ENCODE results near the gene STK32C.

- TF ChIP-seq CTCF (IDR thresholded peaks at IDR 0.05 in 8 of 11, conservative IDR thresholded peaks at IDR 0.05 in 3 of 11) (no peak), POLR2AphosphoS5 (IDR thresholded peaks at IDR 0.05) (no peak), POLR2A (IDR thresholded peaks at IDR 0.05) (no peak)
Observed at GRCh38 chr10:132184816-132185593, 122.7 kb downstream of the STK32C start.

Data from spleen (tissue), 7 donors.